Astrocyte (in vitro differentiated cells and primary cell): ENCODE data around the gene EXOG.

ENCODE experiments used
- CTCF ChIP-seq: IDR thresholded peaks from 2 replicates; pipeline ENCODE4 v1.5.1; 2011; ENCODE audit warnings: low read depth, mild to moderate bottlenecking, inconsistent platforms, low read length, moderate library complexity; ENCODE audit not compliant: insufficient read depth
- EZH2 ChIP-seq: IDR thresholded peaks from 2 replicates; pipeline ENCODE4 v1.6.1; 2012; ENCODE audit warnings: mild to moderate bottlenecking, low read length, inconsistent platforms; ENCODE audit not compliant: insufficient read depth

GRCh38 chr3:38473229-38473628, 22.9 kb upstream of the EXOG start:
- TF ChIP-seq CTCF (no peak), EZH2 (no peak)
